ENCODE results near the gene FBLN2.
"Not testable (repeated sequence)": the region's sequence is repeated elsewhere in the genome, so short reads cannot be mapped to it uniquely, and the experiment has no call there.

Gene FBLN2

DNA sequence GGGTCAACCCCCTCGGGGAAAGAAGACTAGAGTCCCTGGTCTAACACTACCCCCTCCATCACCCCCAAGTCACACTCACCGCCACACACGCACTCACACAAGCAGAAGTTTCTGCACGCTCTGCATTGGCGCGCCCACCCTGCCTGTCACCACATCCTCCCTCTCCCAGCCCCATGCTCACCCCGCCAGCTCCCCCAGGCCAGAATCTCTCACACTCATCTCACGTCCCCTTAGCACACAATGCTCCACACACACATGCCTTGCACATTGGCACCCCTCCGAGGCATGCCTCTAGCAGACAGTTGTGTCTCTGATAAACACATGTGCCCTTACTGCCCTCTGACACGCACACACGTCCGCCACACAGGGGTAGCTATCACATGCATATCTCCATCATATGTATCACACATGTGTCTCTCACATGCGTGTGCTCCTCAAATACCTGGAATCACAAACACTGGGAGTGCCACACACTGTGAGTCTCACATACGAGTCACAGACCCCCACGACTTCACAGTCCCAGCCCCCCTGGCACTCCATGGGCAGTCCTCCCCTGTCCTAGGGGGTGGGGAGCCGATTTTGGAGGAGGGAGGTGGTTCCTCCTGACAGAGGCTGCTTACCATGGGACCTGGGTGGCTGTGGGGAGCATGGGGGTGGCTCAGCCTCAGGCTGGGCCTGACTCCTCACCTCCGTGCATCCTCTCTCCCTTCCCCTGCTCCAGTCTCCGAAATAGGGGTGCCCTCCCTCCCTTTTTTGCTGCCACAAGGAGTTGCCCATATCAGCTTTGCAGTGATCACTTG is 898 bp downstream of the FBLN2 start:
- DNase-seq (ENCODE audit: low spot score) = no peak

DNA sequence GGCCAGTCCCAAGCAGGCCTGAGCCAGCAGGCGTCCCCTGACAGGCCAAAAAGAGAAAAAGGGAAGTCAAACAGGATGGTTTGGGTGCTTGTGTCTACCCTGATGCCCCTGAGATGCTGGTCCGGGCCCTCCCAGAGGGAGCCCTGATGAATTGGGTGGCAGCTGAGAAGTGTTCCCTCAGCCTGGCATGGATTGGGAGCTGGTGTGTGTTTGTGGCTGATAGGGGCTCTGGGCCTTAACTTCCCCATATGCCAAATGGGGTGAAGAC is 1.4 kb downstream of the FBLN2 start:
- no peak for DNase-seq (ENCODE audit: low spot score)

DNA sequence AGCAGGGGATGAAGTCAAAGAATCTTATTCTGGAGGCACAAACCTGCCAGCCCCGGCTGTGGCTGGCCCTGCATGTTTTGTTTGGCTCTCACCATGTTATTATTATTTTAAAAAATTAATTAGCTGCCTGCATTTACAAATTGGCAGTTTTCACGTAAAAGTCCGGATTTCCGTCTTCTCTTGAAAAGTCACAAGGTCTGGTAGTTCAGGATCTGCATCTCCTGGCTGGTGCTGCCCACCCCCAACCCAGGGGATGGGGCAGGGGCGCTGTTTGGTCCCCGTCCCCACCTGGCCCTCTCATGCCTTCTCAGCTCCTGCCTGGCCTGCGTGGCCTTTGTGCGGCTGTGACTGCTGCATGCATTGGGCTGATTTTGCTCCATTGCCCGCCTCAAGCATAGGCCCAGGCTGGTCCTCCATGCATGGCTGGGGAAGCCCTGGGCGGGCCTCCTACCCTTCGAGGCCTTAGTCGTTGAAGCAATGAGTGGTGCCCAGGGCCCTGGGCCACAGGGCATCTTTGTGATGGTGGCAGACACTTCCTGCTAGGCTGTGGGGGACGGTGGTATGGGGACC is 2.0 kb downstream of the FBLN2 start:
- no peak for DNase-seq (ENCODE audit: low spot score)

- DNase-seq (ENCODE audit: low spot score) = no peak
Measured at GRCh38 chr3:13552857-13553652, 4.1 kb downstream of the FBLN2 start.

GRCh38 chr3:13553686-13554085 is 4.8 kb downstream of the FBLN2 start:
- DNase-seq (ENCODE audit: low spot score) = no peak

DNA sequence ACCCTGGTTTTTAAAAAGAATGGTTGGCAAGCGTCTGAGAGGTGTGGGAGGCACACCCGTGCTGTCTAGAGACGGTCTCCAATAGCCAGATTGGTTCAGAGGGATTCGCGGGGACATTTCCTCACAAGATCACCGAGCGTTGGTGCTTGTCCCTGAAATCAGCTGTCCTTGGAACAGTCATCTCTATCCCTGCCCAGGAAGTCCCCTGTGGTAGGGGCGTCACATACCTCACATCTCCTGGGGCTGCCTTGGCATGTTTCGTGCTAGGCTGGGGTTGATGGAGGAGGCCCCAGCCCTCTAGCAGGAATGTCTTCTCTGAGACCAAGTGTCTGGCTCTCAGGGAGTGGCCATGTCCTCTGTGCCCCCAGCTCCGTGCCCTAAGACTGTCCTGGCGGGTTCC is 6.8 kb downstream of the FBLN2 start:
- DNase-seq (ENCODE audit: low spot score) = no peak

DNA sequence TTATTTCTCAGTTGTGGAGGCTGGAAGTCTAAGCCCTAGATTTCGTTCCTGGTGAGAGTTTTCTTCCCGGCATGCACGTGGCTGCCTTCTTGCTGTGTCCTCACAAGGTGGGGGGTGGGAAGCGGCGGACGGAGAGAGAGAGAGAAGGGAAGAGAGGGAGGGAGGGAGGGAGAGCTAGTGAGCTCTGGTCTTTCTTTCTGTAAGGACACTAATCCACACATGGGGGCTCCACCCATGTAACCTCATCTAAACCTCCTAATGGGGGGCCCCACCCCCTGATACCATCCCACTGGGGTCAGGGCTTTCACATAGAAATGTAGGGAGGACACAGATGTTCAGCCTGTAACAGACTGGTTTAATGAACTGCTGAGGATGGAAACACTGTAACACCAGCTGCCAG is 7.3 kb downstream of the FBLN2 start:
- no peak for DNase-seq (ENCODE audit: low spot score)

DNA sequence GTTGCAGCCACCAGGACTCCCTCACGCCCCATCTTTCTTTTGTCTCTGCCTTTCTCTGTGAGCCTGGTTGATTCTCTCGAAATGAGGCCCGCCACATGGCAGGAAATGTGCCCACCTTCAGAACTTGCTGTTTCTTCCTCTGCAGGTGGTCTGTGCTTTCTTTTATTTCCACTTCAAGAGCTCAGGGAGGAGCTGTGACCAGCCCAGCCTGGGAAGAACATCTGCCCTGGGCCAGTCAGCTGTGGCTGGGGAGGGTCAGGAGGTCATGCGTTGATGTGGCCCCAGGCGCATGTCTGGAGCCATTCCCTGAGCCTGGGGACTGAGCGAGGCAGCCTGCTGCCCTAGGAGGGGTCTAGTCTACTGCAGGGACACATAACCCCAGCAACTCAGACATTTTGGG is 8.0 kb downstream of the FBLN2 start:
- DNase-seq (ENCODE audit: low spot score) = no peak

GRCh38 chr3:13557417-13557816 is 8.5 kb downstream of the FBLN2 start:
- DNase-seq (ENCODE audit: low spot score) = no peak

DNA sequence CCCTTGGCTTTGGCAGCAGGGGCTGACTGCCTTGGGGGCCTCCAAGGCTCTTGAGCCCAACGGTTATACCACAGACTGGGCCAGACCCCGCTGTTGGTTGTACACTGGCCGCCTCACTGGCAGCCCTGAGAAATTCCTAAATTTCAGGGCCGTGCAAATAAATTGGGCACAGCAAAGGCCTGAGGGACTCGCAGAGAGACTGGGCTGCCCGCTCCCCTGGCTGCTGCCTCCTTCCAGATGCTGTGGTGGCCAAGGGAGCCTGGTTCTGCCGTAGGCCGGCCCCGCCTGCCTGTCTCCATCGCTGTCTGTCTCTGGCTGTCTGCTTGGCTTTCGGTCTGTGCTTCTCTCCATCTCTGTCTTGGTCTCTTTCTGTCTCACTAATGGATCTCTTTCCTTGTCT is 9.0 kb downstream of the FBLN2 start:
- no peak for DNase-seq (ENCODE audit: low spot score)

DNA sequence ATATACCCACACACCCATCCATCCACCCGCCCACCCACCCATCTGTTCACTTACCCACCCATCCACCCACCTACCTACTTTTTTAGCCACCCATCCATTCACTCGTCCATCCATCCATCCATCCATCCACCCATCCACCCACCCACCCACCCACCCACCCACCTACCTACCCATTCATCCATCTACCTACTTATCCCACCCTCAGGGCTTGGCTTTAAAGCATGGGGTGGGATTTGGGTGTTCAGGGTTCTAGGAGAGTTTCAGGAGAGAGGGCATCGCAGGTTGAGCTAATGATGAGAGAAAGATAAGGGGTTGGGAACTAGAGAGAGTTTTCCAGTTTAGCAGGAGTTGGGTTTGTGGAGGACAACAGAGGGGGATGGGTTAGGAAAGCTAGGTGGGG is 9.7 kb downstream of the FBLN2 start:
- no peak for DNase-seq (ENCODE audit: low spot score)

GRCh38 chr3:13559764-13560525 is 11.0 kb downstream of the FBLN2 start:
- no peak for DNase-seq (ENCODE audit: low spot score)

GRCh38 chr3:13561376-13561775 is 12.5 kb downstream of the FBLN2 start:
- DNase-seq (ENCODE audit: low spot score) = no peak

- DNase-seq (ENCODE audit: low spot score) = no peak
Measured at GRCh38 chr3:13561967-13562366, 13.0 kb downstream of the FBLN2 start.

- not testable (repeated sequence) for DNase-seq (ENCODE audit: low spot score)
Measured at GRCh38 chr3:13562421-13562820, 13.5 kb downstream of the FBLN2 start.

GRCh38 chr3:13563321-13563720 is 14.4 kb downstream of the FBLN2 start:
- DNase-seq (ENCODE audit: low spot score) = no peak

DNA sequence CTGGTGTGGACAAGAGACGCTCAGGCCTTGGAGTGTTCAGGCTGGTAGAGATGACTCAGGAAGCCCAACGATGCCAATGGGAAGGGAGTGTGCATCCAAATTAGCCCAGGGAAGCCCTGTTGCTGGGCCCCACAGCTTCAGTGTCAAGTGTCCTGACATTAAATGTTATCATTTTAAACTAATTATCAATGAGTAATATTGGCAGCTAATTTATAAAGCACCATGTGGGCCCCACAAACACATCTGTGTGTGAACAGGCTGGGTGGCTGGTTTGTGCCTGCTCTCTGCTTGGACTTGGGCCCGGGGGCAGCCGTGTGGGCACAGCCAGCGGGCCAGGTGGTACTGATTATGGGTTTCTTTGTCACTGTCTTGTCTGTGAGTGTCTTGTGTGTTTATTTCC is 15.0 kb downstream of the FBLN2 start:
- DNase-seq (ENCODE audit: low spot score) = no peak

DNA sequence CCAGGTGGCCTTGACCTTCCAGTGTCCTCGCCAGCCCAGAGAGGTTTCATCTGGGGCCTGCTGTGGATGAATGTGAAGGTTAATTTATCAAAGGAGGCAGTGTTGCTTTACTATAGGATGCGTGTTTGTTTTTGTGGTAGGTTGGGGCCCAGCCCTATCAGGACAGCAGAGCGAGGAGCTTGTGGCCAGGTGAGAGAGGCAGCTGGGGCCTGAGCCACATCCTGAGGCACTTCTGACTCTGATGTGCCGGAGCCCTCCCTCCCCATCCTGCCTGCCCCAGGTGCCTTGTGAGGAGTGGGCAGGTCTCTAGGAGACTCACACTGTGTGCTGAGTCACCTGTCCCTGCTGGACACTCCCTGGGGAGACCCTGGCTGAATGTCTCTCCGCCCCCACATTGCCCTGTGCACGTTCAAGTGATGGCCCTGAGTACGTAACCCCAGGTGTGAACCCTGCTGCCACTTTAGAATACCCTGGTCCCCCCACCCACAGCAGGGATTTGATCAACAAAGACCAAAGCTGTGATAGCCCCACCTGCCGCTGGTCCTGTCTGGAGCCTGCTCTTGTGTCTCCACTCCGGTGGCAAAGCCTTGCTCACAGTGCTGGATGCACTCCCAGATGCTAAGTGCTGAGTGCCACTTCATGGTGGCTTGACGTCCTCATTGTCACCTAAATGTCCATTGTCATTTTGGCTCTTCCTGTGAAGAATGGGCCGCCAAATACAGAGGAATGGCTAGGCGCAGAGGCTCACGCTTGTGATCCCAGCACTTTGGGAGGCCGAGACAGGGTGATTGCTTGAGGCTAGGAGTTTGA is 16.0 kb downstream of the FBLN2 start:
- DNase-seq (ENCODE audit: low spot score) = no peak

DNA sequence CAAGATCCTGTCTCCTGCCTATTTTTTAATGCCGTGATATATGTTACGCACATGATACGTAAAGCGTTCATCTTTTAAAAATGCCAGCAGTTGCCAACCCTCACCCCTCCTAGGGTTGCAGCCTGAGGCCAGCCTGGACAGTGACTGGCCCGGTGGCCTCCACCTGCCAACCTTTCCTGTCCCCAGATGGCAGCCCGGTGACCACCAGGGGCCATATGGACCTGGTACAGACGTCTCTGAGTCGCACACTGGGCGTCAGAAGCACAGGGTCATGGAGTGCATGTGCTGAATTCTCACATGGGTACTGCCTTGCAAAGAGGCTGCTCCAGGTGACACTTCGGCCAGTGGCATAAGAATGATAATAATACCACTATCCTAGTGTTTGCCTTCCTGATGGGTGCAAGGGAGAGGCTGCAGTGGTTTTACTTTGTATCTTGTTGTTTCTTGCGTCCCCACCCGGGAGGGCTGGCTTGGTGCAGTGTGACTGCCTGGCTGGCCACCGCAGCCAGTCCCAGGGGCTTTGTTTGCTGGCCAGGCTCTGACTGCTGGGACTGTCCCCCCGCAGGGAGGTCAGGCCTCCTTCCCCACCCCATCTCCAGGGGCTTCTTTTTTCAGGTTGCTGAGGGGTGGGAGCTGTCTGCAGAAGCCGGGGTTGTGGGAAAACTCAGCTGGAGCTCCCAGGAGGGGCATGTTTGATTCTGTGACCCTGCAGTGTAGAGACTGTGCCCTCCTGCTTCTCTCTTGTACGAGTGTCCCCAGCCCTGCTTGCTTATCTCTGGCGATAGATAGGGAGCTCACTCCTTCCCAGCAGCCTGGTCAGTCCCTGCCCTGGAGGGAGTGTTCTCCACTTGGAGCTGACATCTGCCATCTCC is 16.9 kb downstream of the FBLN2 start:
- DNase-seq (ENCODE audit: low spot score) = no peak

GRCh38 chr3:13566453-13566748 is 17.5 kb downstream of the FBLN2 start:
- no peak for DNase-seq (ENCODE audit: low spot score)

- no peak for DNase-seq (ENCODE audit: low spot score)
Measured at GRCh38 chr3:13566769-13567310, 17.9 kb downstream of the FBLN2 start.
